GM19438 (cell line): ENCODE results near the gene MYH11.

ENCODE experiments used
- ATAC-seq: cut with Tn5 transposase; IDR thresholded peaks from one replicate; pipeline ENCODE4 v1.9.1; 2021; ENCODE audit warnings: low read depth; ENCODE audit not compliant: unreplicated experiment

Gene MYH11

GRCh38 chr16:15780805-15781204 is 76.0 kb downstream of the MYH11 start:
- ATAC-seq: no peak

DNA sequence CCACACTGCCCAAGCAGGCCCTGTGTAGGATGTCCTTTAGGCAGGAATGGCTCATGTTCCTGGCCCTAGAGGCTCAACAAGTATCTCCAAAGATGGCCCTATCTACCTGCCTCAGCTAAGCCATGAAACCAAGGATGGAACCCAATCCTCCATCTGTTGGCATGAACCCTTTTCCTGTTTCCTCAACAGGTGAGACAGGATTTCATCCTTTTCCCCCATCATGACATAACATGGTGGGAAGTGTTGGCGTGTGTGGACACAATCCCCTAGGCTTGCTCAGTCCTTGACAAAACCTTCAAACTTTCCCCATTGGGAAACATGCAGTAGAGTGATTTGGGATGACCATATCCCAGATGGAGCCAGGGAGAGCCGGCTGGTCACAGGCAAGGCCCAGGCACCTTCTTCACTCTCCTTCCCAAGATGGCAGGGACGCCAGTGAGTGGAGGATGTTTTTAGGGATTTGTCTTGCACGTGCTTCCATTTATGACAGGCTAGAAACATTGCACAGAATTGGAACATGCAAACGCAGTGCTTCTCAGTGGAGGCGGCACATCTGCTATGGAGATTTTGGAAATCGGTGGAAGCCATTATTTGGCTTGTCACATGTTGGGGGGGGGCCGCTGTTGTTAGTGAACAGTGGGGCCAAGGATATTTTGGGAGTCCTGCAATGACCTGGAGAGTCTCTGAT is 77.0 kb downstream of the MYH11 start:
- no peak for ATAC-seq

- no peak for ATAC-seq
Measured at GRCh38 chr16:15778999-15779614, 77.7 kb downstream of the MYH11 start.

GRCh38 chr16:15778204-15778743 is 78.6 kb downstream of the MYH11 start:
- no peak for ATAC-seq

- no peak for ATAC-seq
Measured at GRCh38 chr16:15777533-15778203, 79.2 kb downstream of the MYH11 start.

GRCh38 chr16:15776572-15776971 is 80.3 kb downstream of the MYH11 start:
- ATAC-seq: no peak

DNA sequence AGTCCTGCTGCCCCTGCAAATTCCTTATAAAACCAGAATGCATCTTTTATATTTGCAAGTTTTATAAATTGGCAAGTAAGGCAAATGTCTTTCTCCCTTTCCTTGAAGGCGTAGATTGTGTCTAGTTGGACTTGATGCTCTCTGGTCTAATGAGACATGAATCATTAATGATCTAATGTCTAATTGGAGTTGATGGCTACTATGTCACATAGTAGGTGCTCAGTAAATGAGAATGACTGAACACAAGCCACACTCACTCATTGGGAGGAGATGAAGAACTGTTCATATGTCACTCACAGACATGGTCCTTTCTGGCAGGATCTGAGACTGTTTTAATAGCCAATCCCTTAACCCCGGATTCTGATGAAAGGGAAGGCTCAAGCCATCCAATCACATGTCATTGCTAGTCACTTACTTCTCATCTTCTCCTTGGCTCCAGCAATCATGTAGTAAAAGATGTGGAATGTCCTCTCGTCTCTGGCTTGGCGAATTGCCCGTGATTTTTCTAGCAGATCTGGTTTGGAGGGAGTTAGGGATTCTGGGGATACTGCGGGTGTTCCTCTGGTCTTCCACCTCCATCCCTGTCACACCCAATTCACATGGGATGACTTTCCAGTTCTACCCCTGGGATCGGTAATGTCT is 81.0 kb downstream of the MYH11 start:
- no peak for ATAC-seq

GRCh38 chr16:15775209-15775608 is 81.6 kb downstream of the MYH11 start:
- no peak for ATAC-seq

DNA sequence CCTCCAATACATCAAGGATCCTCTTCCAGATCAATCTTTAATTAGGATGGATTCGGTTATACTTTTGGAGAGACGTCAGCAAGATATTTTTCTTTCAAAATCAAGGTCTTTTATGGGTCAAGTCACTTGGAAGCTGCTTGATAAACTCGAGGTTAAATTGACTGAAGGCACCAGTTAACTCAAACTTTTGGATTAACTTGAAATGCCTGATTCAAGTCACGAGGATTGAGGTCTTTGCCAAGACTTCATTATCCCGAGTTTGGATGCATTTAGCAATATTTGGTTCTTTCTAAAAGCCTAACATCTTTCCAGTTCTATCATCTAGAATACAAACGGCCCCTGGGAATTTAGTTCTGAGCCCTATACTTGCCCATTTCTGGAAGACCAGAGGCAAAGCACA is 82.9 kb downstream of the MYH11 start:
- ATAC-seq: no peak

GRCh38 chr16:15772579-15773293 is 84.1 kb downstream of the MYH11 start:
- no peak for ATAC-seq

GRCh38 chr16:15771694-15772093 is 85.1 kb downstream of the MYH11 start:
- ATAC-seq: no peak

DNA sequence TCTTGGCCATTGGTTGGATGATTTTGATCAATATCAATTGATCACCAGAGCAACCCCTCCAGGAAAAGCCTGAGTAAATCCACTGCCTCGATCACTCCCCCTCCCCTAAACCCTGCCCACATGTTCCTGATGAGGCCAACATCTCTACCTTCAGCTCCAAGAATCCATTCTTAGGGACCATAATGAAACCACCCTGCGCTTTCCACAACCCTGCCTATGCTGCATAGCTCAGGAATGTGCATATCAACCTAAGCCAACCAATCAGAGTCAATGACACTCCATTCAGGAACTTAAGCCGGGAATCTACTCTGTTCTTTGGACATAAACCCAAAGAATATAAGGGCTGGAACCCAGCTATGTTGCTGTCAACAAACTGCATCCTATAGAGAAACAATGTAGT is 86.3 kb downstream of the MYH11 start:
- no peak for ATAC-seq

DNA sequence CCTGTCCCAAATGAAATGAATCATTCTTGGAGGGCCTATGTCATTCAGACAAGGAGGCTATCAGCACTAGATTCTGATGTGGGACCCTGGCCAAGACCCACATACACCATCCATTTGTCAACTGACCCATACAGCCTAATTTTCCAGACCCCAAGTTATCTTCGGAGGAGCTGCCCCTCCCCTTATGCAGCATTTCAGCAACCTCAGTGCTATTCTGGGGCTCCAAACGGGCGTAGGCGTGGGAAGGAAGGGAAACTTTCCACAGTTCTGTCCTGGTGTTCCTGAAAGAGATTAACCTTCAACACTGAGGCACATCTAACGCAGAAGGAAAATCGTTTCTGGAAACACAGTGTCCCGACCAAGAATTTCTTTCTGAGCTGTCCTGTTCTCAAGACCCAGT is 86.7 kb downstream of the MYH11 start:
- no peak for ATAC-seq

- ATAC-seq: no peak
Measured at GRCh38 chr16:15769239-15769638, 87.6 kb downstream of the MYH11 start.

DNA sequence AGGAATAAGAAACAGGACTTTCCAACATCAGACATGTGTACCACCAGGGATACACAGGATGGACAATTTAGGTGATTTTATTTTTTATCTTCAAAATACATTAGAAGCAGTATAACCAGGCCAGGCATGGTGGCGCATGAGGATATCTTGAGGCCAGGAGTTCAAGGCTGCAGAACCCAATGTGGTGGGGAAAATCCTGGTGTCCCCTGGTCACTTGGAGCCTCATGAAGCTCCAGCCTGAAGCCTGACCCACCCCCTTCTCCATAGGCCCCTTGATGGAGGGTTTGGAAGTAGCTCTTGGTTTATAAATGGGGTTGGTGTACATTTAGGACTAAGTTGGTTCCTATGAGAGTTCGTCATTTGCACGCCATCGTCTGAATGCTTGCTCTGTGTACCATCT is 88.6 kb downstream of the MYH11 start:
- no peak for ATAC-seq

DNA sequence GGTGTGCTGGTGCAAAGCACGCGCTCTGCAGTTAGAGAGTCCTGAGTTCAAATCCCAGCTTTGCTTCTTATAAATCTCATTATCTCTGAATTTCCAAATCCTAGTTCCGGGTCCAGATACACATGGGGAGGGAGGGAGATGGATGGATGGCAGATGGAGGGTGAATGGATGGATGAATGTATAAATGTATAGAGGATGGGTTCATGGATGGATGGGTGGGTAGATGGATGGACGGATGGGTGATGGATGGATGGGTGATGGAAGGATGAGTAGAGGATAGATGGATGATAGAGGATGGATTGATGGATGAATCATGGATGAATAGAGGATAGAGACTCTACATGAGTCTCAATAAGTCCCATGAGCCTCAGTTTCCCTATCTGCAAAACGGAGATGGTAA is 89.9 kb downstream of the MYH11 start:
- ATAC-seq: no peak

- no peak for ATAC-seq
Measured at GRCh38 chr16:15765880-15766279, 90.9 kb downstream of the MYH11 start.

DNA sequence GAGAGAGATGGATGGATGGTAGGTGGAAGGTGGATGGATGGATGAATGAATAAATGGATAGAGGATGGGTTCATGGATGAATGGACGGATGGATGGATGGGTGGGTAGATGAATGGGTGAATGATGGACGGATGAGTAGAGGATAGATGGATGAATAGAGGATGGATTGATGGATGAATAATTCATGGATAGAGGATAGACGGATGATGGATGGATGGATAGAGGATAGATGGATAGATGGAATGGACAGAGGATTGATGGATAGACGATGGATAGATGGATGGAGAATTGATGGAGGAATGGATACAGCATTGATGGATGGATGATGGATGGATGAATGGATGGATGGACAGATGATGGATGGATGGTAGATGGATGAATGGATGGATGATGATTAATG is 91.7 kb downstream of the MYH11 start:
- no peak for ATAC-seq

DNA sequence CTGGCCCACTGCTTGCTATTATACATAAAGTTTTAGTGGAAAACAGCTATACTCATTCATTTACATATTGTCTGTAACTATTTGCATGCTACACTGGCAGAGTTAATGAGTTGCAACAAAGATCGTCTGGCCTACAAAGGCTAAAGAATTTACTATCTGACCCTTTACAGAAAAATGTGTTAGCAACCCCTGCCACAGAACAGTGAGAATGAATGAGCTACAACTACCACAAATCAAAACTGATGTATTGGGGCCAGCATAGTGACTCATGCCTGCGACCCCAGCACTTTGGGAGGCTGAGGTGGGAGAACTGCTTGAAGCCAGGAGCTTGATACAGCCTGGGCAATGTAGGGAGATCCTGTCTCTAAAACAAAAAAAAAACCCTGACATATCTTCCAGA is 92.7 kb downstream of the MYH11 start:
- no peak for ATAC-seq

DNA sequence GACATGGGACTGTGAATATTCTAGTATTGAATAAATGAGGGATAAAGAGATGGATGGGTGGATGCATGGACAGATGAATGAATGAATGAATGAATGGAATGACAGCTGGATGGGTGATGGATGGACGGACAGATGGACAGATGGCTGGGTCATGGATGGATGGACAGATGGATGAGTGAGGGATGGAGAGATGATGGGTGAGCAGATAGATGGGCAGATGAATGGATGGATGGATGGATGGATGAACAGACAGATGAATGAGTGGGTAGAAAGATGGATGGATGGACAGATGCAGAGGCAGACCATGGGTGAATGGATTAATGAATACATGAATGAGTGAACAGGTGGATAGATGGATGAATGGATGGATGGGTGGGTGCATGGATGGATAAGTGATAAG is 96.7 kb downstream of the MYH11 start:
- ATAC-seq: no peak

GRCh38 chr16:15759070-15759469 is 97.8 kb downstream of the MYH11 start:
- ATAC-seq: no peak
